ENCODE results near the gene NFE2L2.
"Not testable (repeated sequence)": the region's sequence is repeated elsewhere in the genome, so short reads cannot be mapped to it uniquely, and the experiment has no call there.

- TF ChIP-seq YY1 (IDR thresholded peaks at IDR 0.05; ENCODE audit: insufficient read depth, insufficient read length); ZNF274 (IDR thresholded peaks at IDR 0.05; ENCODE audit: low read depth, low read length): not testable (repeated sequence)
Measured at GRCh38 chr2:177186038-177186437, 78.5 kb downstream of the NFE2L2 start.
